NK-92 (cell line): ENCODE measurements around the gene EPG5.
"Not testable (repeated sequence)": the region's sequence is repeated elsewhere in the genome, so short reads cannot be mapped to it uniquely, and the experiment has no call there.

ENCODE experiments used
- DNase-seq: peaks from one replicate; lab custom pipeline; 2025; ENCODE audit not compliant: unreplicated experiment; lab: John Stamatoyannopoulos, UW

EPG5 gene

DNA sequence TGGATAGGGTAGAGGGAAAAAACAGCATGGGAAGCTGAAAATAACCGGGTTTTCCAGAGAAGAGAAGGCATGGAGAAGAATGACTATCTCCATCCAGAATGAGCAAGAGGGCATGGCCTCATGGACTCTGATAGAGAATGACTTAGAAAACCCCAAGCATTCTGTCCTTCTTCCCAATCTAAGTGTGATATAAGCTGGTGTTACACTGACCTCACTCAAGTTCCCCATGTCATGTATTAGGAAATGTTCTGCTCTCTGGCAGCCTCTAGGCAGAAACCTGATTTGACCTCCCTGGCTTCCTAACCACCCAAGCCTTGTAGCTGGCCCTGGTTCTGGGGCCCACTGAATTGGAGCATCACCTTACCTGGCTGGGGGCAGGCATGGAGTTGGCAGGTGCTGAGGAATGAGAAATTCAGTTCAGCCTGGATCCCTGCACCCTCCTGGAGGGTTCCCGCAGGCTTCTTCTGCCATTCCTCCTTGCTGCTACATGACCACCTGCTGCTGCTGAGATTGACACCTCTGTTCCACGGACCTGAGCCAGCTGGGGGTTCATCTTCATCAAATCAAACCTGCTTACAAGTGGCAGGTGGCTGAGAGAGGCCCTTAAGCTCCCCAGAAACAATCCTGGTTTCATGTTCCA, 146.9 kb downstream of the EPG5 start:
- DNase-seq, result no peak

DNA sequence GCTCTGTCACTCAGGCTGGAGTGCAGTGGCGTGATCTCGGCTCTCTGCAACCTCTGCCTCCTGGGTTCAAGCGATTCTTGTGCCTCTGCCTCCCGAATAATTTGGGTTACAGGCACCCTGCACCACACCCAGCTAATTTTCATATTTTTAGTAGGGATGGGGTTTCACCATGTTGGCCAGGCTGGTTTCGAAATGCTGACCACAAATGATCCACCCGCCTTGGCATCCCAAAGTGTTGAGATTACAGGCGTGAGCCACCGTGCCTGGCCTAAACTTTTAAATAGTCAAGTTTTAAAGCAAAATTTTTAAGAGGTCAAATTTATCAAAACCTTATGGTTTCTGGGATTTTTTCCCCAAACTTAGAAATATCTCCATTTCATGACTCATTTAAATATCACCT, 148.4 kb downstream of the EPG5 start:
- DNase-seq, result not testable (repeated sequence)

DNA sequence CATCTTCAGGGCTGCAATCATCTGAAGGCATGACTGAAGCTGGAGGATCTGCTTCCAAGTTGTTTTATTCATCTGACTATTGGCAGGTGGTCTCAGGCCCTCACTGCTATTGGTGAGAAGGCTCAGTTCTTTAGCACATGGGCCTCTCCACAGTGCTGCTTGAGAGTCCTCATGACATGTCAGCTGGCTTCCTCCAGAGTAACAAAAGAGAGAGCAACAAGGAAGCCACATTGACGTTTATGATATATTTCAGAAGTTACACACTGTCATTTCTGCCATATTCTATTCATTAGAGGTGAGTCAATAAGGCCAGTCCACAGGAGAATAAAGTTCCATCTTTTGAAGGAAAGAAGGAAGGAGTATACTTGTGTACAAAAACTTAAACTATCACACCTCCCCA, 149.6 kb downstream of the EPG5 start:
- no peak for DNase-seq

DNA sequence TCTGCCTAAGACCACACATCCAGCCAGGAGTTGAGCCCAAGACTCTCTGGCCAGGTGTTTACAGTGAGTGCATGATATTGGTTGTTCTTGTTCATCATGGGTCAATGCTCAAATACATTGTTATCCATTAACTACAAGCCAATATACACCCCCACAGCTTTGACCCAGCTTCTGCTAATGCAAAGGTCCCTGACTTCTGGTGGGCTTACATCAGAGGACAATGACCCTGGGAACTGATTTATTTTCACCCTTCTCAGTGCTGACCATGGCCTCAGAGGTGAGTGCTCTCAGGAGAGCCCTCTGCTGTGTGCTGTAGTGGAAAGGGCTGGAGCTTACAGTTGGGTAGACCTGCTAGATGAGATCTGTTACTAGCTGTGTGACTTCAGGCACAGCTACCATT, 152.4 kb downstream of the EPG5 start:
- DNase-seq, result not testable (repeated sequence)

DNA sequence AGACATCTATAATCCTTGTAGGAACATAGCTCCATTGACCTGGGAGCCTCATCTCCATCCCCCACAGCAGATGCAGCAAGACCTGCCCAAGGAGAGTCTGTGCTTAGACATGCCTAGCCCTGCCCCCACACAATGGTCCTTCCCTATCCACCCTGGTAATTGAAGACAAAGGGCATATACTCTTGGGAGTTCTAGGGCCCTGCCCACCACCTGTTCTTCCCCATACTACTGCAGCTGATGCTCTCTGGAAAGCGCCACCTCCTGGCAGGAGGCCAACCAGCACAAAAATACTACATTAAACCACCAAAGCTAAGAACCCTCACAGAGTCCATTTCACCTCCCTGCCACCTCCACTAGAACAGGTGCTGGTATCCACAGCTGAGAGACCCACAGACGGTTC, 160.0 kb downstream of the EPG5 start:
- not testable (repeated sequence) for DNase-seq

DNA sequence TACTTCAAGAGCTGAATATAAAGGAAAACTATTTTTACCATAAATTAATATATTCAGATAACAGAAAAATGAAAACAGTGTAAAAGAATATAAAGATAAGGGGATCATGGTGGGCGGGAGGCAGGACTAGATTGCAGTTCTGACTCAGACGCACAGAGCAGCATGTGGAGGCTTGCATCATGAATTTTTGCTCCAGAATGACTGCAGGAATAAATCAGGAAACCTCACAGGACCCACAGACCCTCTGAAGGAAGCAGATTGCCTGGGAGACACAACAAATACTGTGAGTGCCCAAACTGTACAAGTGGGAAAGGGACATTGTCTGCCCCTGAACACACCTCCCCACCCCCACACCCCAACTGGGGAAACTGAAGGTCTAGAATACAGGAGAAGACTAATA, 160.9 kb downstream of the EPG5 start:
- no peak for DNase-seq

DNA sequence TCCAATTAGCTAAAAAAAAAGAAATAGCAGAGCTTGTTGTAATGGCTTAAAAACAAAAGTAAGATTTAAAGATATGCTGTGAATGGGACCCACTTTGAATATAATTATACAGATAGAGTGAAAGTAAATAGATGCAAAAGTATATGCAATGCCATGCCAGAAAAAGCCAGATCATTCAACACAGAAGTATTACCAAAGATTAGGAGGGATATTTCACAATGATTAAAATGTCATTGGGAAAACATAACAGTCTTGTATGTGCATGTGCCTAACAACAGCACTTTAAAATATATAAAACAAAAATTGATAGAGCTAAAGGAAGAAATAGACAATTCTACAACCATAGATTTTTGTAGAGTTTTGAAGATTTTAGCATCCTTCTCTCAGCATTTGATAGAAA, 161.6 kb downstream of the EPG5 start:
- DNase-seq, result no peak

DNA sequence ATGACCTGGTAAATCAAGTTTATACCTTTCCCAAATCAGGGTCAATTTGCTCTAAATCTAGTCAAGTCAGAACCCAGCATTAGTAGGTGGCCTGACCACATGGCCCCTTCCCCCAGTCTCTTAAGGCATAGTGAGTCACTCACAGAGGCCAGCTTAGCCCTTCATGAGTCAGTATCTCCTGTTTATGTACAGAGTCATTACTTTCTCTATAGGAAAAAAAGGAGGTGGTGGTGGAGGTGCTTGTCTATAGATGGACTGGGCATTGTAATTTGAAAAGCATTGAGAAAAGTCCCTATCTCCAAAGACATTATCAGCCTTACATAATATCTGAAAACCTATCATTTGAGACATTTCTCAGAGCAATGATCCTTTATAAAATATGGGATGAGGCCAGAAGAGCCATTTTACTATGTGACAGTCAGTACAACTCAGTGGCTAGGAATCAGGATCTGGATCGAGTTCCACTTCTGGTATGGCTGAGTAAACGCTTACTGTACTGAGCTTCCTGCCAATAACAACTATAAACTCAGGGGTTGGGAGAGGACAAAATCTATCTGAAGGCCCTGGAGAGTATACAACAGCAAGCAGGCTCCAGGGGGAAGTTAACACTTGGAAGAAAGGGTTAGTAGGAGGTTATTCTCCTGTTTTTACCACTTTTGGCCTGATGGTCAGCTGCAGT, 164.2 kb downstream of the EPG5 start:
- DNase-seq, result no peak

DNA sequence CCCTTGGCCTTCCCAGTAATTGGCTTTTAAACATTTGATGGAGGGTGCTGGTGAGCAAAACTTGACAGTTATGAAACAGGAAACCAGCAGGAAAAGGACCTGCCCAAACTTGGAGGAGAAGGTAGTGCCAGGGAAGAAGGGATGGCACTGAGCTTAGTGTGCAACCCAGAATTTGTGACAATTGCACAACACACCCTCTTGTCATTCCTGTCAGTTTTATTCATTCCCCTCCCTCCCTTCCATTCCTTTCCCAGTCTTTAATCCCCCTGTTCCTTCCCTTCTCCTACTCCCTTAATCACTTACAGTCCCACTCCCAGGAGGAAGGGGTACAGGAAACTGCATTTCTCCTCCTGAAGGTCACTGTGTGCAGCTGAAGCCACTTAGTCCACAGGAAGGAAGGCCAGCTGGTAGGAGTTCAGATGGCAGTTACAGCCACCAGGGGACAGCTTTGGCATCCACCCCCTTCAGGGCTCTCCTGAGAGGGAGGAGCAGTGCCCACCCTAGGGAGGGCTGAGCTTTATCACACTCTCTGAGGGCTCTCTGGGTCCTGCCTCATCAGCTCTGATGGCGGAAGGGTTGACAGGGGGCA, 165.6 kb downstream of the EPG5 start:
- no peak for DNase-seq
